ENCODE measurements around the gene STIM2. TPM values are rescaled to one million over a fixed set of nuclear protein-coding genes. Genes with fewer than 3 reads are reported as not detected.

STIM2 gene
- total RNA-seq, 4 donors from 2014 or later: 9.6 to 12.2 (median 10.1) TPM

DNA sequence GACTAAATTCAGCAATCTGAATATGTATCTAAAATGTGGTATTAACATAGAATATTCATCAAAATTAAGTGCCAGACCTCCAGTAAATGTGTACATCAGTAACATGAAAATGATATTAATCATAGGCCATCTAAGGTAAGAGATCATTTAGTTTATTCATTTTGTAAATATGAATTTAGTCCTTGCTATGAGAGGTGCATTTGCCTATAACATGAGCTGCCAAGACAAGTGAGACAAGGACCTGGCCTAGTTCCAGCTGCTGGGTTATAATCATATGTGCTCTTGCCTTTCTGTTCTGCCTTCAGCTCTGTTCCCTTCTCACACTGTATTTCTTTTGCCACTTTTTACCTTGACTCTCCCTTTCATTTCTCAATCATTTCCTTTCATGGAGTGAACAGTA lies 160.0 kb downstream of the STIM2 start:
- Histone ChIP-seq H3K9me3 (no peaks in the 10 kb centered on the region), H3K27me3 (no peaks in the 10 kb centered on the region), H3K36me3 (peaks cover 8 to 44% (median 30%) of the 10 kb centered on the region in 4 donors), H3K4me1 (no peaks in the 10 kb centered on the region), H3K27ac (replicated peaks in 1 of 4) (no peak overlapping the region), H3K4me3 (no peak overlapping the region)
- TF ChIP-seq POLR2AphosphoS5 (IDR thresholded peaks at IDR 0.05): no peak
- TF ChIP-seq, protein P1, sequence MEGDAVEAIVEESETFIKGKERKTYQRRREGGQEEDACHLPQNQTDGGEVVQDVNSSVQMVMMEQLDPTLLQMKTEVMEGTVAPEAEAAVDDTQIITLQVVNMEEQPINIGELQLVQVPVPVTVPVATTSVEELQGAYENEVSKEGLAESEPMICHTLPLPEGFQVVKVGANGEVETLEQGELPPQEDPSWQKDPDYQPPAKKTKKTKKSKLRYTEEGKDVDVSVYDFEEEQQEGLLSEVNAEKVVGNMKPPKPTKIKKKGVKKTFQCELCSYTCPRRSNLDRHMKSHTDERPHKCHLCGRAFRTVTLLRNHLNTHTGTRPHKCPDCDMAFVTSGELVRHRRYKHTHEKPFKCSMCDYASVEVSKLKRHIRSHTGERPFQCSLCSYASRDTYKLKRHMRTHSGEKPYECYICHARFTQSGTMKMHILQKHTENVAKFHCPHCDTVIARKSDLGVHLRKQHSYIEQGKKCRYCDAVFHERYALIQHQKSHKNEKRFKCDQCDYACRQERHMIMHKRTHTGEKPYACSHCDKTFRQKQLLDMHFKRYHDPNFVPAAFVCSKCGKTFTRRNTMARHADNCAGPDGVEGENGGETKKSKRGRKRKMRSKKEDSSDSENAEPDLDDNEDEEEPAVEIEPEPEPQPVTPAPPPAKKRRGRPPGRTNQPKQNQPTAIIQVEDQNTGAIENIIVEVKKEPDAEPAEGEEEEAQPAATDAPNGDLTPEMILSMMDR (IDR thresholded peaks at IDR 0.05): no peak
- intact Hi-C loops (cut with DNase I): no loop called here
- DNase-seq (ENCODE audit: extremely low spot score): no peak

DNA sequence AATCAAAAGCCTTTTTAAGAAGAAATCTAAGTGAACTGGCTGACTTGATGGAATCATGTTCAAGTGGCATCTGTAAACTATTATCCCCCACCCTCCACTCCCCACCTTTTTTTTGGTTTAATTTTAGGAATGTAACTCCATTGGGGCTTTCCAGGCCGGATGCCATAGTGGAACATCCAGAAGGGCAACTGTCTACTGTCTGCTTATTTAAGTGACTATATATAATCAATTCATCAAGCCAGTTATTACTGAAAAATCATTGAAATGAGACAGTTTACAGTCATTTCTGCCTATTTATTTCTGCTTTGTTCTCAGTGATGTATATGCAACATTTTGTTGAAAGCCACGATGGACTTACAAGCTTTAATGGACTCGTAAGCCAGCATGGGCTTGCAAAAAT lies 162.3 kb downstream of the STIM2 start:
- no peaks in the 10 kb centered on the region for H3K4me1 ChIP-seq
- no peaks in the 10 kb centered on the region for H3K27me3 ChIP-seq
- no peak overlapping the region for H3K27ac ChIP-seq (replicated peaks in 1 of 4)
- DNase-seq (ENCODE audit: extremely low spot score): no peak
- TF ChIP-seq EP300 (IDR thresholded peaks at IDR 0.05) (no peak), POLR2AphosphoS5 (IDR thresholded peaks at IDR 0.05) (no peak), POLR2A (IDR thresholded peaks at IDR 0.05; ENCODE audit: low read depth) (no peak)
- TF ChIP-seq, protein P1 (IDR thresholded peaks at IDR 0.05): no peak
- intact Hi-C loops (cut with DNase I): no loop called here
- no peak overlapping the region for H3K4me3 ChIP-seq
- H3K9me3 ChIP-seq: no peaks in the 10 kb centered on the region
- peaks cover 5 to 39% (median 27%) of the 10 kb centered on the region in 4 donors for H3K36me3 ChIP-seq
- 87% methylated on average over 3 of the region's 3 CpGs for WGBS

DNA sequence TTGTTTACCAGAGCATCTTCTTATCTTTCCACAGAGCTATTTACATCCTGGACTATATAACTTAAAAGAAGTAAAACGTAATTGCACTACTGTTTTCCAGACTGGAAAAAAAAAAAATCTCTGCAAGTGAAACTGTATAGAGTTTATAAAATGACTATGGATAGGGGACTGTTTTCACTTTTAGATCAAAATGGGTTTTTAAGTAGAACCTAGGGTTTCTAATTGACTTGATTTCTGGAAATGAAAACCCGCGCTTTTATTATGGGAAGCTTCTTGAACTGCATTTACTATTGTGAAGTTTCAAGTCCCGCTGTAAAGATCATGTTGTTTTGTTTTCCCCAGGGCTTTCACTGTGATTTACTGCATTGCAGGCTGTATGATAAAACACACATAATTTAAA lies 162.7 kb downstream of the STIM2 start:
- peaks cover 1 to 35% (median 23%) of the 10 kb centered on the region in 4 donors for H3K36me3 ChIP-seq

DNA sequence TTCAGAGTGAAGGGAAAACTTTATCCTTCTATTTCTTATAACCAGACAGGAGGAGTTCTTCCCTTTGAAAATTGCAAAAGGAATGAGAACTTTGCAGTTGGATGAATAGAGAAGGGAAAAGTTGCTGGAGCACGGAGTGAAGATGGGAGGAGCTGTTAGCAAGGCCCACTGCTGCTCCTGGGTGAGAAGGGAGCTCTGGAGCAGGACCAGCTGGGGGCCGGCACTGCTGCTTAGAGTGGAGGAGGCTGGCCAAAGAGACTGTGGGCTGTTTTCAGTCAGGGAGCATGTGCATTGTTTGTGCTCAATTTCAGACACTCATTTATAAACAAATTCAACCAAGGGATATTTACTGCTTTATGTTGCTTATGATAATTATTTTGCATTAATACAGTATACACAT lies 164.2 kb downstream of the STIM2 start:
- intact Hi-C loops (cut with DNase I): no loop called here
- WGBS: 66% methylated on average over 2 of the region's 2 CpGs

More for the DNA sequence above, 162.7 kb downstream of the STIM2 start:
- no peaks in the 10 kb centered on the region for H3K27me3 ChIP-seq
- H3K4me3 ChIP-seq: no peak overlapping the region
- intact Hi-C loops (cut with DNase I): no loop called here
- H3K27ac ChIP-seq (replicated peaks in 1 of 4): no peak overlapping the region
- H3K4me1 ChIP-seq: no peaks in the 10 kb centered on the region
- H3K9me3 ChIP-seq: no peaks in the 10 kb centered on the region
- WGBS: 91% methylated on average over 4 of the region's 4 CpGs
- no peak for DNase-seq (ENCODE audit: extremely low spot score)
- TF ChIP-seq POLR2A (IDR thresholded peaks at IDR 0.05; ENCODE audit: low read depth): no peak
- TF ChIP-seq, protein P1 (IDR thresholded peaks at IDR 0.05): no peak
- no peak for TF ChIP-seq POLR2AphosphoS5 (IDR thresholded peaks at IDR 0.05)
- TF ChIP-seq EP300 (IDR thresholded peaks at IDR 0.05): no peak

More for the DNA sequence above, 164.2 kb downstream of the STIM2 start:
- no peak overlapping the region for H3K27ac ChIP-seq (replicated peaks in 1 of 4)
- H3K9me3 ChIP-seq: no peaks in the 10 kb centered on the region
- H3K36me3 ChIP-seq: peaks cover 0 to 28% (median 19%) of the 10 kb centered on the region in 4 donors
- no peaks in the 10 kb centered on the region for H3K27me3 ChIP-seq
- TF ChIP-seq POLR2AphosphoS5 (IDR thresholded peaks at IDR 0.05) (no peak), EP300 (IDR thresholded peaks at IDR 0.05) (no peak), POLR2A (IDR thresholded peaks at IDR 0.05; ENCODE audit: low read depth) (no peak)
- TF ChIP-seq, protein P1 (IDR thresholded peaks at IDR 0.05): no peak
- H3K4me1 ChIP-seq: no peaks in the 10 kb centered on the region
- H3K4me3 ChIP-seq: no peak overlapping the region
- no peak for DNase-seq (ENCODE audit: extremely low spot score)

Data from esophagus muscularis mucosa (tissue), 4 donors.